ENCODE data around the gene MST1.

GRCh38 chr3:49669352-49669751 lies 19.9 kb downstream of the MST1 start:
- TF ChIP-seq, protein P1, sequence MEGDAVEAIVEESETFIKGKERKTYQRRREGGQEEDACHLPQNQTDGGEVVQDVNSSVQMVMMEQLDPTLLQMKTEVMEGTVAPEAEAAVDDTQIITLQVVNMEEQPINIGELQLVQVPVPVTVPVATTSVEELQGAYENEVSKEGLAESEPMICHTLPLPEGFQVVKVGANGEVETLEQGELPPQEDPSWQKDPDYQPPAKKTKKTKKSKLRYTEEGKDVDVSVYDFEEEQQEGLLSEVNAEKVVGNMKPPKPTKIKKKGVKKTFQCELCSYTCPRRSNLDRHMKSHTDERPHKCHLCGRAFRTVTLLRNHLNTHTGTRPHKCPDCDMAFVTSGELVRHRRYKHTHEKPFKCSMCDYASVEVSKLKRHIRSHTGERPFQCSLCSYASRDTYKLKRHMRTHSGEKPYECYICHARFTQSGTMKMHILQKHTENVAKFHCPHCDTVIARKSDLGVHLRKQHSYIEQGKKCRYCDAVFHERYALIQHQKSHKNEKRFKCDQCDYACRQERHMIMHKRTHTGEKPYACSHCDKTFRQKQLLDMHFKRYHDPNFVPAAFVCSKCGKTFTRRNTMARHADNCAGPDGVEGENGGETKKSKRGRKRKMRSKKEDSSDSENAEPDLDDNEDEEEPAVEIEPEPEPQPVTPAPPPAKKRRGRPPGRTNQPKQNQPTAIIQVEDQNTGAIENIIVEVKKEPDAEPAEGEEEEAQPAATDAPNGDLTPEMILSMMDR (IDR thresholded peaks at IDR 0.05; ENCODE audit: poor library complexity) = no peak
- TF ChIP-seq EZH2phosphoT487 (IDR thresholded peaks at IDR 0.05; ENCODE audit: low read depth, severe bottlenecking, unreplicated experiment) = no peak
